ENCODE data around the gene NR2F6. TPM values are rescaled to one million over a fixed set of nuclear protein-coding genes. Genes with fewer than 3 reads are reported as not detected.

Gene NR2F6
- total RNA-seq, 1 donor from 2014 or later: 38.7 TPM

DNA sequence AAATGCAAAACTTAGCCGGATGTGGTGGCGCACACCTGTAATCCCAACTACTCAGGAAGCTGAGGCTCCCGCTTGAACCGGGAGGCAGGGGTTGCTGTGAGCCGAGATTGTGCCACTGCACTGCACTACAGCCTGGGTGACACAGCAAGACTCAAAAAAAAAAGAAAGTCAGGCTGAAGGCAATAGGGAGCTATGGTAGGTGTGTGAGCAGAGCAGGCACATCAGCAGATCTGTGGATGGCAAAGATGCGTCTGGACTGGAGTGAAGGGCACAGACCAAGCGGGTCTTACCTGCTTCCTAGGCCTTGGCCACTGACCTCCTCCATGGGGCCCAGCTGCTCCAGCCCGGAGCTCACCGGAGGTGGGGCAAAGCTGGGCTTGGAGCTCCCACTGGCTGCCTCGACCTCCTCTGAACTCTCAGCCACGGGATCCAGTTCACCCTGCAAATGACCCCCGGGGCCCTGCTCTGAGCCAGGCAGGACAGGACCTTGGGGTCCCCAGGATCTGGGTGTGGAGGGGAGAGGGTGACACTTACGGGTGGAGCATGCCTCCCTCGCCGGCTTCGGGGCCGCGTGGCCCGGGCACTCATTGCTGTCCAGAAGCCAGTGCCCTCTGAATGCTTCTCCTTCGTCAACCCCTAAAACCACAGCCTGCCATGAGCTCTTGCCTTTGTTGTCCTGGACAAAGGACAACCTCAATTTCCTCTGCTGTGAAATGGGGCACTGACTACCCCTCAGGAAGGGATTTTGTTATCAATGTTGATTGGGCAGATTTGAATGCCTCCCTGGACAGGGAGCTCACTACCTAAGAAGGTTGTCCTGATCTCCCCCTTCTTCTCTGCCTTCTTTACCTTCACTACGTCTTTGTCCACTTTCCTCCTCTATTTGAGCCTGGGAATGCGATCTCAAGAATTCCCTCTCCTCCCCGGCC is 18.3 kb upstream of the NR2F6 start:
- Histone ChIP-seq H3K36me3 (peaks cover 5% of the 10 kb centered on the region), H3K4me3 (peak overlapping the region; percentile 59), H3K27me3 (ENCODE audit: low read depth) (no peaks in the 10 kb centered on the region), H3K9me3 (no peaks in the 10 kb centered on the region), H3K27ac (peak overlapping the region; percentile 77), H3K4me1 (peaks cover 22% of the 10 kb centered on the region)
- TF ChIP-seq, protein P1, sequence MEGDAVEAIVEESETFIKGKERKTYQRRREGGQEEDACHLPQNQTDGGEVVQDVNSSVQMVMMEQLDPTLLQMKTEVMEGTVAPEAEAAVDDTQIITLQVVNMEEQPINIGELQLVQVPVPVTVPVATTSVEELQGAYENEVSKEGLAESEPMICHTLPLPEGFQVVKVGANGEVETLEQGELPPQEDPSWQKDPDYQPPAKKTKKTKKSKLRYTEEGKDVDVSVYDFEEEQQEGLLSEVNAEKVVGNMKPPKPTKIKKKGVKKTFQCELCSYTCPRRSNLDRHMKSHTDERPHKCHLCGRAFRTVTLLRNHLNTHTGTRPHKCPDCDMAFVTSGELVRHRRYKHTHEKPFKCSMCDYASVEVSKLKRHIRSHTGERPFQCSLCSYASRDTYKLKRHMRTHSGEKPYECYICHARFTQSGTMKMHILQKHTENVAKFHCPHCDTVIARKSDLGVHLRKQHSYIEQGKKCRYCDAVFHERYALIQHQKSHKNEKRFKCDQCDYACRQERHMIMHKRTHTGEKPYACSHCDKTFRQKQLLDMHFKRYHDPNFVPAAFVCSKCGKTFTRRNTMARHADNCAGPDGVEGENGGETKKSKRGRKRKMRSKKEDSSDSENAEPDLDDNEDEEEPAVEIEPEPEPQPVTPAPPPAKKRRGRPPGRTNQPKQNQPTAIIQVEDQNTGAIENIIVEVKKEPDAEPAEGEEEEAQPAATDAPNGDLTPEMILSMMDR (IDR thresholded peaks at IDR 0.05): no peak
- DNase-seq (no peak), ATAC-seq (no peak)
- intact Hi-C loops (cut with DNase I): no loop called here

DNA sequence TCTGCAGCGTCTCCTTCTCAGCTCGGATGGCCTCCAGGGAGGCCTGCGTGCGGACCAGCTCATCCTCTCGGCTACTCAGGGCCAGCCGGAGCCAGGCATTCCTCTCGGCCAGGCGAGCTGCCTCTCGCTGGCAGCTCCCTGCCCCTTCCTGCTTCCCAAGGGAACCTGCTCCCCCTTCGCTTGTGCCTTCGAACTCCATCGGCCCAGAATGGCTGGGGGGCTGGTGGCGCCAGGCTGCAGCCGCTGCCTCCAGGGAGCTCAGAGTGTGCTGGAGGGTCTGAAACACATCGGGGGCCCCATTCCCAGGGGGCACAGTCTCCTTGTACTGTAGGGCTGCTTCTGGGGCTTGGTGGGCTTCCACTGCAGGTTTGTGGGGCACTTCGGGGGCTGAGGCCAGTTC is 16.8 kb upstream of the NR2F6 start:
- peak overlapping the region; percentile 59 for H3K4me3 ChIP-seq
- TF ChIP-seq, protein P1 (IDR thresholded peaks at IDR 0.05): no peak
- H3K27me3 ChIP-seq (ENCODE audit: low read depth): no peaks in the 10 kb centered on the region
- intact Hi-C loops (cut with DNase I): no loop called here
- ATAC-seq (no peak), DNase-seq (no peak)
- peaks cover 6% of the 10 kb centered on the region for H3K36me3 ChIP-seq
- H3K9me3 ChIP-seq: no peaks in the 10 kb centered on the region
- peak overlapping the region; percentile 77 for H3K27ac ChIP-seq
- peaks cover 13% of the 10 kb centered on the region for H3K4me1 ChIP-seq

DNA sequence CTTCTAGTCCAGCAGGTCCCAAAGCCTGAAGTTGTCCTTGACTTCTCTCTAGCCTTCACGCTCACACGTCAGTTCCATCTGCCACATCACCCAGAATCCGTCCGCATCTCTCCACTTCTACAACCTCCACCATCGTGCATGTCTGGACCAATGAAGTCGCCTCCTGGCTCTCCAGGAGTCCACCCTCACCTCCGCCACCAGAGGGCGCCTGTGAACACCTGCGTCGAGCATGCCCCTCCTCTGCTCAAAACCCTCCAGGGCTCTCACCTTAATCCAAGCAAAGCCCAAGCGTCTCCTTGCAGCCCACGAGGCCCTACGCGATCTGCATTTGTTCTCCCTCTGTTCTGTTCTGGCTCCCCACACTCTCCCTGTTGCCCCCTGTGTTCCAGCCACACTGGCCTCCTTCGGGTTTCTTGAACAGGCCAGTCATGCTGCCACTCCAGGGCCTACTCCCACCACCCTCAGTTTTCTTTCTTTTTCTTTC is 15.2 kb upstream of the NR2F6 start:
- peak; percentile 95 to 96 for ATAC-seq

DNA sequence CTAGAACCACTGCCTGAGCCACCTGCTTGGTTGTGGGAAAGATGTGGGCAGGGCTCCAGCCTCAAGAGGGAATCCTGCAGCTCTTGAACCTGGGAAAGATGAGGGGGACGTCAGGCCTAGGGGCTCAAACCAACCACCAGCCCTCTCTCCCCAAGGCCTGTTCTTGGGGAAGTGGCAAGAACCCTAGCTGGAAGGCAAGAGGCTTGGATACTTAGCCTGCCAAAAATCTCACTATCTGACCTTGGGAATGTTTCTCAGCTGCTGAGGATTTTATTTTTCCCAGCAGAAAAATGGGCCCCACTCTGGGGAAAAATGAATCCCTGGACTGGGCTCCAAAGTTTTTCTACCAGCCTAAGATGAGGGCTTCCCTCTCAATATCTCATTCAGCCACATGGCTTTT is 14.2 kb upstream of the NR2F6 start:
- DNase-seq: no peak
- H3K27ac ChIP-seq: no peak overlapping the region
- H3K4me3 ChIP-seq: no peak overlapping the region
- H3K9me3 ChIP-seq: no peaks in the 10 kb centered on the region
- no peak for ATAC-seq
- H3K36me3 ChIP-seq: peaks cover 19% of the 10 kb centered on the region
- peaks cover 2% of the 10 kb centered on the region for H3K4me1 ChIP-seq
- intact Hi-C loops (cut with DNase I): no loop called here
- TF ChIP-seq, protein P1 (IDR thresholded peaks at IDR 0.05): no peak
- no peaks in the 10 kb centered on the region for H3K27me3 ChIP-seq (ENCODE audit: low read depth)

More for the DNA sequence above, 15.2 kb upstream of the NR2F6 start:
- H3K27ac ChIP-seq: no peak overlapping the region
- H3K27me3 ChIP-seq (ENCODE audit: low read depth): no peaks in the 10 kb centered on the region
- DNase-seq: peak; percentile 91
- TF ChIP-seq, protein P1 (IDR thresholded peaks at IDR 0.05): peak; percentile 93
- no peak overlapping the region for H3K4me3 ChIP-seq
- H3K36me3 ChIP-seq: peaks cover 12% of the 10 kb centered on the region
- intact Hi-C loops (cut with DNase I): no loop called here
- peaks cover 5% of the 10 kb centered on the region for H3K4me1 ChIP-seq
- no peaks in the 10 kb centered on the region for H3K9me3 ChIP-seq

DNA sequence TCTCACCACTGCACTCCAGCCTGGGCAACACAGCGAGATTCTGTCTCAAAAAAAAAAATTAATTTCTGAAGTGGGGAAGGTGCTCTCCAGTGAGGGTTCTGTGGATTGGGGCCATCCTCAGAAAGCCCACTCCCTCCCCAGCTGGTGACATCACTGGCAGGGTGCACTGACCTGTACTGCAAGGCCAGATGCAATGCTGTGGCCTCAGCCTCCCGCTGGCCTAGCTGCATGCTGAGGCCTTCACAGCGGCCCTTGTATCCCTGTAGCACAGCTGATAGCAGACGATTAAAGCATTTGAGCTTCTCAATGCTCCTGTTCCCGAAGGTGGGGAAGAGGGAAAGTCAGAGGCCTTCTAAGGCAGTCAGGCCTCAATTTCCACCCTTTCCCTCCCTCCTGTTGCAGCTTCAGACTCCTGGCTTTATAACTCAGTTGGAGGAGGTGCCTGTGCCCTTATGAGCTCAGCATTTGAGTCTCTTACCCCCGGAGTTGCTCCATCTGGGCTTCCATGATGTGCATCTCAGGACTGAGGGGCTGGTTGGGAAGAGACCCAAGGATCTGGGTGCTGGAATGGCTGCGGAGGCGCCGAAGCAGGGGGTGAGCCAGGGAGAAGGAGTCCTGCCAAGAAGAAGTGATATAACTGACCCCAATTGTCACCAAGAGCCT is 13.5 kb upstream of the NR2F6 start:
- Histone ChIP-seq H3K4me1 (no peaks in the 10 kb centered on the region), H3K4me3 (no peak overlapping the region), H3K9me3 (no peaks in the 10 kb centered on the region), H3K36me3 (peaks cover 24% of the 10 kb centered on the region), H3K27ac (no peak overlapping the region), H3K27me3 (ENCODE audit: low read depth) (no peaks in the 10 kb centered on the region)
- intact Hi-C loops (cut with DNase I): no loop called here
- ATAC-seq (no peak), DNase-seq (no peak)
- TF ChIP-seq, protein P1 (IDR thresholded peaks at IDR 0.05): no peak
